Thyroid gland (tissue), 4 donors: ENCODE data around the gene DNM3. TPM values are rescaled to one million over a fixed set of nuclear protein-coding genes. Genes with fewer than 3 reads are reported as not detected.
A peak's percentile ranks its signal among the peaks of the same experiment; 100 is the strongest.

Experiments
- DNase-seq, 2 donors: peaks; one replicate each; pipeline ENCODE4 v3.0.0-alpha.2; 2019
- H3K27ac ChIP-seq, 3 donors: fragments of 200-600 bp; sonication (generic); 1 replicate in 2 of 3; 2 replicates in 1 of 3; pipeline ENCODE4 v1.5.1; 2016 to 2019; ENCODE audit warnings: mild to moderate bottlenecking in 1 of 3, moderate library complexity in 1 of 3
- H3K27me3 ChIP-seq: fragments of 200-600 bp; sonication (generic); one replicate; pipeline ENCODE4 v1.5.1; 2019
- H3K36me3 ChIP-seq, 2 donors: fragments of 200-600 bp; sonication (generic); one replicate each; pipeline ENCODE4 v1.5.1; 2016 to 2019
- H3K4me1 ChIP-seq, 2 donors: fragments of 200-600 bp; sonication (generic); one replicate each; pipeline ENCODE4 v1.5.1; 2017 to 2019
- H3K4me3 ChIP-seq, 3 donors: fragments of 200-600 bp; sonication (generic); replicated peaks in 1 of 3; 1 replicate in 2 of 3; 2 replicates in 1 of 3; pipeline ENCODE4 v1.5.1; 2016; ENCODE audit warnings: mild to moderate bottlenecking in 1 of 3
- H3K9me3 ChIP-seq: fragments of 200-600 bp; sonication (generic); one replicate; pipeline ENCODE4 v1.5.1; 2017
- POLR2A ChIP-seq, 2 donors: fragments of 450-650 bp; IDR thresholded peaks; one replicate each; pipeline ENCODE4 v1.6.1; 2017; ENCODE audit warnings: antibody characterized with exemption in 2 of 2, mild to moderate bottlenecking in 2 of 2, moderate library complexity in 1 of 2
- WGBS, 2 donors: methylation state at CpG; one replicate each; pipeline ENCODE4 v1.1.5; 2017; 5-methylcytosine and 5-hydroxymethylcytosine counted together
- intact Hi-C: fragments of 100-400 bp; cut with DNase I; formaldehyde crosslinking; loops from one replicate; pipeline ENCODE4 v1.15.1; 2023
- total RNA-seq, 4 donors: library from RNA; depleted of rRNA; stranded (reverse); fragments of >200 nt; gene quantifications; one replicate each; pipeline ENCODE4 v1.2.3, GENCODE V29; 2016
- TF ChIP-seq, protein P1 (sequence below), 6 experiments: fragments of 200-600 bp in 3 of 6; fragments of 450-650 bp in 3 of 6; sonication (generic) in 3 of 6; IDR thresholded peaks; one replicate each; pipeline ENCODE4 v1.5.1; 2016 to 2019; ENCODE audit warnings: antibody characterized with exemption in 6 of 6, mild to moderate bottlenecking in 2 of 6, inconsistent platforms in 1 of 6, moderate library complexity in 1 of 6

DNM3 gene
- total RNA-seq, 4 donors from 2014 or later = 9.0 to 13.6 (median 10.8) TPM

DNA sequence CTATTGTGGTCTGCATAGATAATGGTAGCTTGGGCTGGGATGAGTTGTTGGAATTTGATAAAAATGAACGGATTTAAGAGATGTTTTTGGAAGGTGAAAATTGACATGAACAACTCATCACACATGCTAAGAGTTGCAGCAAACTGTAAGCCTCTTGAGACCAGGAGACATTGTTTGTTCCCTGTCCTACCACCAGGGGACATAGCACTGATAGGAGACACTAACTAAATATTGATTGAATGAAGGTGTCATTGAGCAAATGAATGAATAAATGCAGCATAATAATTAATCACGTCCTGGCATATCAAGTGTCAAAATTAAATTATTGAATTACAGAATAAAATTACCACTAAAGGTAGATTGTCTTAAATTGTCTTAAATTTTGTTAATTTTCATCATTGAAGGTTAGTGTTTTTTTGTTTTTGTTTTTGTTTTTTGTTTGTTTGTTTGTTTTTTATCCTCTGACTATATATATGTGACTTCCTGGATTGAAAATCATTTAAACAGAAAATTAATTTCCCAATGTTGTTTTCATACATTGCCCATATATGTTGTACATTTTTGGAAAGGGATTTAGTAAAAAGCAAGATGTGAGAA lies 293.9 kb downstream of the DNM3 start:
- no peak for DNase-seq
- H3K4me1 ChIP-seq = peaks cover 7 to 13% of the 10 kb centered on the region in 2 donors
- H3K27me3 ChIP-seq = no peaks in the 10 kb centered on the region
- no peak for TF ChIP-seq POLR2A (IDR thresholded peaks at IDR 0.05)
- TF ChIP-seq, protein P1, sequence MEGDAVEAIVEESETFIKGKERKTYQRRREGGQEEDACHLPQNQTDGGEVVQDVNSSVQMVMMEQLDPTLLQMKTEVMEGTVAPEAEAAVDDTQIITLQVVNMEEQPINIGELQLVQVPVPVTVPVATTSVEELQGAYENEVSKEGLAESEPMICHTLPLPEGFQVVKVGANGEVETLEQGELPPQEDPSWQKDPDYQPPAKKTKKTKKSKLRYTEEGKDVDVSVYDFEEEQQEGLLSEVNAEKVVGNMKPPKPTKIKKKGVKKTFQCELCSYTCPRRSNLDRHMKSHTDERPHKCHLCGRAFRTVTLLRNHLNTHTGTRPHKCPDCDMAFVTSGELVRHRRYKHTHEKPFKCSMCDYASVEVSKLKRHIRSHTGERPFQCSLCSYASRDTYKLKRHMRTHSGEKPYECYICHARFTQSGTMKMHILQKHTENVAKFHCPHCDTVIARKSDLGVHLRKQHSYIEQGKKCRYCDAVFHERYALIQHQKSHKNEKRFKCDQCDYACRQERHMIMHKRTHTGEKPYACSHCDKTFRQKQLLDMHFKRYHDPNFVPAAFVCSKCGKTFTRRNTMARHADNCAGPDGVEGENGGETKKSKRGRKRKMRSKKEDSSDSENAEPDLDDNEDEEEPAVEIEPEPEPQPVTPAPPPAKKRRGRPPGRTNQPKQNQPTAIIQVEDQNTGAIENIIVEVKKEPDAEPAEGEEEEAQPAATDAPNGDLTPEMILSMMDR (IDR thresholded peaks at IDR 0.05) = peak in 4 of 6 experiments; percentile 14 to 48 (median 46)
- H3K27ac ChIP-seq = no peak overlapping the region
- H3K4me3 ChIP-seq = no peak overlapping the region
- no peaks in the 10 kb centered on the region for H3K36me3 ChIP-seq
- WGBS, 2 donors = 76 to 80% methylated on average over 2 of the region's 2 CpGs
- no peaks in the 10 kb centered on the region for H3K9me3 ChIP-seq
- intact Hi-C loops = no loop called here

DNA sequence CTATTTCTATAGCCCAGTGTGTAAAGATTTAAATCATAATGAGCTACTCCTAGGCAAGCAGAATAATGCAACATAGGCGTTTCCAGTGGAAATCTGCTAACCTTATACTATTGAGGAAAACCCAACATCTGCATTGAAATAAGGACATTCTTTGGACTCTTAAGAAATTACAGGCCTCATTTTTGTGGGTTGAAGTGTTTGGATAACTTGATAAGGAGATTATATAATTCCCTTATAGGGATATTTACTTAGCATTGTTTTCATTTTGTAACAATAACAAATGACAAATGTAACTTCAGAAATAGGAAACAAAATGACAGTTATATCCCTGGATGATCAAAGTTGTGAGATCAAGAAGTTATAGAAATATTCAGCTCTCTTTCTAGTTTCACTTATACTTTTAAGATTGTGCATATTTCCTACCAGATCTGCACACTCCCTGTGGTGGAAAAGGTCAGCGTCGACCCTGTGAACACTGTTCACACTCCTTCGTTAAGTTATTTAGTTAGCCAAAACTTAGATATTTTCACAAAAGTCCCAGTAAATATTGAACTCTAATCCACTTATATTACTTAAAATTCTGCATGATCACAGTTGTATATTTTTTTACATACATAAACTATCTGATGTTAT lies 294.8 kb downstream of the DNM3 start:
- no peak overlapping the region for H3K4me3 ChIP-seq
- WGBS, 2 donors = 69 to 76% methylated on average over 4 of the region's 4 CpGs
- no peaks in the 10 kb centered on the region for H3K36me3 ChIP-seq
- intact Hi-C loops = no loop called here
- peak overlapping the region in 2 of 3 donors; percentile 11 to 22 for H3K27ac ChIP-seq
- H3K9me3 ChIP-seq = no peaks in the 10 kb centered on the region
- H3K4me1 ChIP-seq = peaks cover 7 to 13% of the 10 kb centered on the region in 2 donors
- H3K27me3 ChIP-seq = no peaks in the 10 kb centered on the region
- TF ChIP-seq POLR2A (IDR thresholded peaks at IDR 0.05) = no peak
- TF ChIP-seq, protein P1 (IDR thresholded peaks at IDR 0.05) = no peak
- no peak for DNase-seq

DNA sequence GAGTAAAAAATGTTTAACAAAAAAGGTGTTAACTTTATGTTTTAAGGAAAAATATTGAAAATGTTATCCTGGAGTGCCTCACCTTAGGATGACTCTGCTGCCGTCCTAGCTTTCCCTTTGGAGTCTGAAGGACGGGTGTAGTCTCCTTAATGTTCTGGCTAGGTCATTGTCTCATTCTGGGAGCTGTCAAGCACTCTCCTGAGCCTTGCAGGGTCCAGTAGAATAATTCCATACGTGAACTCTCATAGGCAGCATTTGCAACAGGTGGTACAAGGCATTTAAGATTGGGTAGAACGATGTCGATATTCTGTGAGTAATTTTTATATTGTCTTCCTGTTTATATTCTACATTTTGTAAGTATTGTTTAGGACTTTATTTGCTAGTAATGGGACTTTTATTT lies 295.6 kb downstream of the DNM3 start:
- Histone ChIP-seq H3K4me3 (no peak overlapping the region), H3K36me3 (no peaks in the 10 kb centered on the region), H3K27me3 (no peaks in the 10 kb centered on the region), H3K9me3 (no peaks in the 10 kb centered on the region), H3K27ac (no peak overlapping the region), H3K4me1 (peaks cover 7 to 13% of the 10 kb centered on the region in 2 donors)
- WGBS, 2 donors = 66 to 75% methylated on average over 5 of the region's 5 CpGs
- TF ChIP-seq POLR2A (IDR thresholded peaks at IDR 0.05) = no peak
- TF ChIP-seq, protein P1 (IDR thresholded peaks at IDR 0.05) = no peak
- DNase-seq = no peak
- intact Hi-C loops = no loop called here

DNA sequence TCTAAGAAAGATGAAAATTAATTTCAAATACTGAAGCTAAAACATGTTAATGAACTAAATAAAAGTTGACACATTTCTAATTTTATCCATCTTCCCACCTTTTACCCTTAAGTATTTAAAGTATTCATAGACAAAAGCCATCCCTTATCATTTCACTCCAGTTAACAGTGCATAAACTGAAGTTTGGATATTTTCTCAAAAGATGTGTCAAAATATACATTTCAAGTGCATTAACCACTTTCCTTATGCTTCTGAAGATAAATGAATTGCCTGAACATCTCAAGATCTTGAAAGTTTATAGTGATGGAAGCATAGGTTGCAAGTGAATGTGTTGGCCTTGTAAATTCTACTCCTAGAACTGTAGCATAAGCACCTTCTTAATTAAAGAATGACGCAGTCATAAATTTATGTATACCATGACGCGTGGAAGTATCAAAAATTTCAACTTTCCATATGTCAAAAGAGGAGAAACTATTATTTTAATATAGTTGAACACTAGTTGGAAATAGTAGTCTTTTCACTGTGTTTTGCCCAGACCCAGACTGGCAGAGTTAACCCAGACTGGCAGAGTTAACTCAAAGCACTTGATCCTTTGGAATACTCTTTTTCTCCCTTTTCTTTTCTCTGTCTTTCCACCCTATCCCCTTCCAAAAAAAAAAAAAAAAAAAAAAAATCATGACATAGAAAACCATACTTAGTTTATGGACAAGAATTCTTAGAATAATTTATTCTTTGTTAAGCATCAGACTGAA lies 296.6 kb downstream of the DNM3 start:
- Histone ChIP-seq H3K9me3 (no peaks in the 10 kb centered on the region), H3K36me3 (no peaks in the 10 kb centered on the region), H3K4me1 (peaks cover 8 to 13% of the 10 kb centered on the region in 2 donors), H3K4me3 (no peak overlapping the region), H3K27ac (no peak overlapping the region), H3K27me3 (no peaks in the 10 kb centered on the region)
- WGBS, 2 donors = 92 to 95% methylated on average over 3 of the region's 3 CpGs
- DNase-seq = no peak
- TF ChIP-seq, protein P1 (IDR thresholded peaks at IDR 0.05) = no peak
- TF ChIP-seq POLR2A (IDR thresholded peaks at IDR 0.05) = no peak
- intact Hi-C loops = no loop called here

DNA sequence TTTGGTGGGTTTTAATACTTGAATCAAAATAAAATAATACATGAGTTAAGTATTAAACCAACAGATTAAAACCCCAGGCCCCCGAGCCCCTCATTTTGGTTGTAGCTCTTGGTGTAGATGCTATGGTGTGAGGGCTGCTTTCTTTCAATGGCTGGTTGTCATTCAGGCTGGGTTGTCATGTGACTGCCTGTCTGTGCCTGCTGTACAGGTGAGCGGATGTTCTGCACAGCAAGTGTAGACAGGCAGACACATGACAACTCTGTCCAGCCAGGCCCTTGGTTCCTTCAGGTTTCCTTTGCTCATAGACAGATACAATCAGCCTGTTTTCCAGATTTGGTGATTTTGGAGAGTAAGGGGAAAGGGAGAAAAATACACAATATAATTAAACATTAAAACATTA lies 297.3 kb downstream of the DNM3 start:
- 84 to 85% methylated on average over 2 of the region's 2 CpGs for WGBS, 2 donors
- H3K36me3 ChIP-seq = no peaks in the 10 kb centered on the region
- intact Hi-C loops = no loop called here

More for the DNA sequence above, 297.3 kb downstream of the DNM3 start:
- Histone ChIP-seq H3K4me3 (no peak overlapping the region), H3K9me3 (no peaks in the 10 kb centered on the region), H3K4me1 (peaks cover 15 to 16% of the 10 kb centered on the region in 2 donors), H3K27ac (peak overlapping the region in 1 of 3 donors; percentile 12), H3K27me3 (no peaks in the 10 kb centered on the region)
- peak in 1 of 2 donors; percentile 6 for DNase-seq
- TF ChIP-seq POLR2A (IDR thresholded peaks at IDR 0.05) = no peak
- TF ChIP-seq, protein P1 (IDR thresholded peaks at IDR 0.05) = no peak
